LNCaP clone FGC (cell line): ENCODE data around the gene CXCL13.
A peak's percentile ranks its signal among the peaks of the same experiment; 100 is the strongest.
"Not testable (repeated sequence)": the region's sequence is repeated elsewhere in the genome, so short reads cannot be mapped to it uniquely, and the experiment has no call there.

Source experiments
- DNase-seq: peaks from one replicate; pipeline ENCODE4 v3.0.0-alpha.2; 2011; ENCODE audit warnings: low read depth
- H3K4me3 ChIP-seq: 2 replicates; pipeline ENCODE4 v1.5.1; 2011; ENCODE audit warnings: mild to moderate bottlenecking, low read depth, low read length, control low read depth
- CTCF ChIP-seq: IDR thresholded peaks from 2 replicates; pipeline ENCODE4 v1.5.1; 2012; ENCODE audit warnings: mild to moderate bottlenecking; ENCODE audit not compliant: control insufficient read depth, insufficient read depth; ENCODE audit errors: extremely low read depth

The CXCL13 gene

GRCh38 chr4:77605210-77605902 lies at the start of gene CXCL13:
Gene CXCL13, plus strand, starts transcription at chr4:77605820. Its CDS starts 46 bp downstream, at chr4:77605866.
- peak; percentile 58 for DNase-seq
- TF ChIP-seq CTCF = no peak
- no peak within 1 kb of the TSS for H3K4me3 ChIP-seq

- H3K4me3 ChIP-seq = no peak overlapping the region
- no peak for TF ChIP-seq CTCF
Observed at GRCh38 chr4:77560170-77560569, 45.5 kb upstream of the CXCL13 start.

GRCh38 chr4:77561720-77562119 lies 43.9 kb upstream of the CXCL13 start:
- not testable (repeated sequence) for H3K4me3 ChIP-seq, DNase-seq

More at GRCh38 chr4:77560170-77560569, 45.5 kb upstream of the CXCL13 start:
- DNase-seq = no peak

GRCh38 chr4:77564231-77564630 lies 41.4 kb upstream of the CXCL13 start:
- no peak overlapping the region for H3K4me3 ChIP-seq
- TF ChIP-seq CTCF = no peak
- peak; percentile 97 for DNase-seq

GRCh38 chr4:77566148-77566547 lies 39.5 kb upstream of the CXCL13 start:
- H3K4me3 ChIP-seq = no peak overlapping the region
- no peak for TF ChIP-seq CTCF

GRCh38 chr4:77567549-77567948 lies 38.1 kb upstream of the CXCL13 start:
- H3K4me3 ChIP-seq = no peak overlapping the region
- DNase-seq = no peak
- TF ChIP-seq CTCF = no peak

More at GRCh38 chr4:77566148-77566547, 39.5 kb upstream of the CXCL13 start:
- DNase-seq = no peak

- DNase-seq, H3K4me3 ChIP-seq: not testable (repeated sequence)
Observed at GRCh38 chr4:77570508-77571214, 35.0 kb upstream of the CXCL13 start.

- TF ChIP-seq CTCF = no peak
- no peak for DNase-seq
- H3K4me3 ChIP-seq = no peak overlapping the region
Observed at GRCh38 chr4:77576351-77576750, 29.3 kb upstream of the CXCL13 start.
